Activated T-cell treated with anti-CD3 and anti-CD28 coated beads, Interleukin-2, amount 50 U/mL, for 4 hours (primary cell): ENCODE results near the gene GREM2. TPM values are rescaled to one million over a fixed set of nuclear protein-coding genes. Genes with fewer than 3 reads are reported as not detected.

ENCODE experiments used
- ATAC-seq, 2 donors: fragments of 200-7000 bp; cut with Tn5 transposase; one replicate each; pipeline ENCODE4 v1.10.0; 2021
- DNase-seq: peaks from one replicate; pipeline ENCODE4 v3.0.0-alpha.2; 2020
- H3K27me3 Mint-ChIP-seq: one replicate; pipeline ENCODE4 v1.8.0; 2021; ENCODE audit warnings: low read depth, mixed read lengths
- H3K36me3 Mint-ChIP-seq: one replicate; pipeline ENCODE4 v1.8.0; 2022; ENCODE audit warnings: mixed read lengths; ENCODE audit not compliant: insufficient read depth
- H3K4me1 Mint-ChIP-seq: one replicate; pipeline ENCODE4 v1.8.0; 2021; ENCODE audit warnings: low read depth, mixed read lengths
- H3K4me3 Mint-ChIP-seq: one replicate; pipeline ENCODE4 v1.8.0; 2021; ENCODE audit warnings: mild to moderate bottlenecking, moderate library complexity, mixed read lengths
- H3K9me3 Mint-ChIP-seq: one replicate; pipeline ENCODE4 v1.8.0; 2021; ENCODE audit warnings: mixed read lengths
- total RNA-seq, 3 donors: library from RNA; stranded (reverse); gene quantifications; one replicate each; pipeline ENCODE4 v1.2.1, GENCODE V29; 2021

GREM2 gene
- total RNA-seq, 3 donors from 2014 or later = not detected

DNA sequence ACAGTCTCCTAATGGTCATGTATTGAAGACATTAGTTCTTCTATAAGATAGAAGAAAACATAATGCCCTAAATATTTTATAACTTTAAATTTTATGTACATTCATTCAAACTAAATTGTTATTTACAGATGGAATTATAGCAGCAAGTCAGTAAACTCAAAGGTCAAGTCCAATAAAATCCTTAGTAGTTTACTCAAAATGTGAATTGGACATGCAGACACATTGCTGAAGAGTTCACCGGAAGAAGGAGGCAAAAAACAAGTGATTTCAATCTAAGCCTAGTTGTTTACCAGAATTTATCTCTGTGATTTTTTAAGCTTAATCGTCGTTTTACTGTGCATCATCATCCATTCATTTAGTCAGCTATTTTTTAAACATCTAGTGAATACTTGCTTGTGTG, 149.7 kb downstream of the GREM2 start:
- Mint-ChIP-seq H3K4me3 (no peak overlapping the region), H3K36me3 (no peaks in the 10 kb centered on the region), H3K9me3 (no peaks in the 10 kb centered on the region), H3K4me1 (peaks cover 6% of the 10 kb centered on the region), H3K27me3 (no peaks in the 10 kb centered on the region)
- no peak for DNase-seq
- ATAC-seq = no peak

DNA sequence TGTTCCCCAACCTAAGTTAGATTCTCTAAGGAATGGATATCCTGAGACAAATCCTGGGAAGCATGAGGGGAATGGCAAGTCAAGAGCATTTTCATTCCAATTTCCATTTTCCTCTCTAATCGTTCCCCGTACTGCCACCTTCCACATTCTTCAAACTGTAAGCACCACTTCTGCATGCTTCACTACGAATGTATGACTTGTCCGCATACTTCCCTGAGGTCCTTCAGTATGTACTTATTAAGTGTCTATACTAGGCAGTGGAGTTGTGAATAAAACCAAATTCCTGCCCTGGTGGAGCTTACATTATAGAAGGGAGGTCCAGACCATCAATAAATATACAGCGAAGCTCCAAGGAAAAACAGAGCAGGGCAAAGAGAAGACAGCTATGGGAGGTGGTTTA, 154.8 kb downstream of the GREM2 start:
- H3K27me3 Mint-ChIP-seq = no peaks in the 10 kb centered on the region
- no peaks in the 10 kb centered on the region for H3K36me3 Mint-ChIP-seq
- H3K4me1 Mint-ChIP-seq = no peaks in the 10 kb centered on the region
- no peak overlapping the region for H3K4me3 Mint-ChIP-seq
- ATAC-seq (no peak), DNase-seq (no peak)
- H3K9me3 Mint-ChIP-seq = no peaks in the 10 kb centered on the region

DNA sequence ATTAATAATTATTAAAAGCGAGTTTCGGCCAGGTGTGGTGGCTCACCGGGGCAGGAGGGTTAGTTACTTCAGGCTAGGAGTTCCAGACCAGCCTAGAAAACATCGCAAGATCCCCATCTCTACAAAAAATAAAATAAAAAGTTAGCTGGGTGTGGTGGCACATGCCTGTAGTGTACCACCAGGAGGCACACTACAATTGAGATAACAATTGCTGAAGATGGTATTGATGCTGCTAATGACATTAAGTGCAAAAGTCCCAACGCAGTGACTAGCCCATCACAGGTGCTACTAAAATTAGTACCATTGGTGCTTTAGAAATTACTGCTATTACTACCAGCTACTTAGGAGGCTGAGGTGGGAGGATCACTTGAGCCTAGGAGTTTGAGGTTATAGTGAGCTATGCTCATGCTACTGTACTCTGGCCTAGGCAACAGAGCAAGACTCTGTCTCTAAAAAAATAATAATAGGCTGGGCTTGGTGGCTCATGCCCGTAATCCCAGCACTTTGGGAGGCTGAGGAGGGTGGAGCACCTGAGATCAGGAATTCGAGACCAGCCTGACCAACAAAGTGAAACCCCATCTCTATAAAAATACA, 156.6 kb downstream of the GREM2 start:
- Mint-ChIP-seq H3K4me1 (no peaks in the 10 kb centered on the region), H3K36me3 (no peaks in the 10 kb centered on the region), H3K4me3 (no peak overlapping the region), H3K27me3 (no peaks in the 10 kb centered on the region), H3K9me3 (no peaks in the 10 kb centered on the region)
- DNase-seq (no peak), ATAC-seq (peak in 1 of 2 donors; percentile 34)

DNA sequence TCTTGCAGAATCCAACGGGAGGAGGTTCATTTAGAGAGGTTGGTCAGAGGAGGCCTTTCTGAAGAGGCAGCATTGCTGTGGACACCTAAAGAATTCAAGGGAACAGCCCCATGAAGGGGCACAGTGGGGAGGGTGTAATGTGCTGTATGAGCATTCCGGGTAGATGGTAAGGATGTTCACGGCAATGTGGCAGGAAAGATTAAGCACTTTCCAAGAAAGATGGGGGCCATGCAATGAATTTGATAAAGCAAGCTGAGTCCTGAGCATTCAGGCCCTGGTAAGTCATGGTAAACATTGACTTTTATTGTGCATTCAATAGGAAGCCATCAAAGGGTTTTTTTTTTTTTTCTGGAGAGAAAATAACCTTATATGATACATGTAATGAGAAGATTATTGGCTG, 166.6 kb downstream of the GREM2 start:
- H3K27me3 Mint-ChIP-seq = no peaks in the 10 kb centered on the region
- H3K4me3 Mint-ChIP-seq = no peak overlapping the region
- H3K4me1 Mint-ChIP-seq = no peaks in the 10 kb centered on the region
- no peak for DNase-seq
- H3K36me3 Mint-ChIP-seq = no peaks in the 10 kb centered on the region
- no peak for ATAC-seq
- H3K9me3 Mint-ChIP-seq = no peaks in the 10 kb centered on the region

DNA sequence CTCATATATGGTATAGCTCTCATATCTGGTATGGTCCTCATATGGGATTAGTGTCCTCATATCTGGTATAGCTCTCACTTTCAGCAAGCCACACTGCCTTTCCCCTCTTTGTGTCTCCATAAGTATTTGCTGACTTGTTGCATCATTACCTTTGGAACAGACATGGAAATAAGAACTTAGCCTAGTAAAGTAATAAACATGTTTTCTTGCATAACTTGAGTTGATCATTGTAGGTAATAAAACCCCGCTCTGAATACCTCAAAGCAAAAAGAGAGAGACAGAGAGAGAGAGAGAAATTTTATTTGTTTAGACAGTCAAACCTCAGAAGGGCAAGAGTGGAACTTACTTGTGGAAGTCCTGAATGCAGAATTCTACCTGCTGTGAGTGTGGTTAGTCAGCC, 170.3 kb downstream of the GREM2 start:
- Mint-ChIP-seq H3K36me3 (no peaks in the 10 kb centered on the region), H3K4me3 (no peak overlapping the region), H3K4me1 (no peaks in the 10 kb centered on the region), H3K9me3 (no peaks in the 10 kb centered on the region), H3K27me3 (no peaks in the 10 kb centered on the region)
- no peak for DNase-seq
- ATAC-seq = no peak
